GM21526 (cell line): ENCODE data around the gene MDGA2.
"Not testable (repeated sequence)": the region's sequence is repeated elsewhere in the genome, so short reads cannot be mapped to it uniquely, and the experiment has no call there.

ENCODE experiments used
- ATAC-seq: cut with Tn5 transposase; IDR thresholded peaks from one replicate; pipeline ENCODE4 v1.9.1; 2021; ENCODE audit warnings: moderate library complexity; ENCODE audit not compliant: unreplicated experiment, low FRiP score

The MDGA2 gene

DNA sequence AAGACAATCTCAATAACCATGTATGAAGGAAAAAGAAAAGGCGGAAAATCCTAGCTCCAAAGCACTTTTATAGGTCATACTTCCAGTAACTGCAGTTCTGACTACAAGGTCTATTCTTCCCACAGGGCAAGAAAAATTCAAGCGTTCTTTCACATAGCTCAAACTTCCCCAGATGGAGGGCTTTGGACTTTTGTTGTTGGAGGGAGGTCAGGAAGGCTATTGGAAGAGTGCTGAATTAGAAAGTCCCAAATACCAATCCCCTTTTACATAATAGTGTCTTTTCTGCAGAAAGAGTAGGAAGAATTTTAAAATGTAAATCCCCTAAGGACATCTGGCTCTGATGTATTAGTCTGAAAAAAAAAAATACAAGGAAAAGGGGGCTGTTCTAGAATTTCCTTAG, 309.4 kb downstream of the MDGA2 start:
- no peak for ATAC-seq

DNA sequence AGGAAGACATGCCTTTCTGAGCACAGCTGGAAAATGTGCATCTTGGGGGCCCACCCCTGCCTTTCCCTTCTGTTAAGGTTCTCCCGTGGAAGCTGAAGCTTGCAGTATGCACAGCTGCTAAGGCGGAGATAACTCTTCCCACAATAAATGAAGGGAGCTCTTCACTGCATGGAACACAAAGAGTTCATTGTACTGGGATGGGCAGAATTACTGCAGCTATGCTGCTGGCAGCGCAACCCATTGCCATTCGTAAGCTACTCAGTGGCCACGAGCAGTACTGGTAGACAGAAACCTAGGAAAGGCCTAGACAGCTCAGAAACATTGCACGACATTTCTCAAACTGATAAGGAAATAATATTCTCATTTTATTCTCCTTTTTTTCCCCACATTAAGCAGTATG, 310.2 kb downstream of the MDGA2 start:
- ATAC-seq = no peak

DNA sequence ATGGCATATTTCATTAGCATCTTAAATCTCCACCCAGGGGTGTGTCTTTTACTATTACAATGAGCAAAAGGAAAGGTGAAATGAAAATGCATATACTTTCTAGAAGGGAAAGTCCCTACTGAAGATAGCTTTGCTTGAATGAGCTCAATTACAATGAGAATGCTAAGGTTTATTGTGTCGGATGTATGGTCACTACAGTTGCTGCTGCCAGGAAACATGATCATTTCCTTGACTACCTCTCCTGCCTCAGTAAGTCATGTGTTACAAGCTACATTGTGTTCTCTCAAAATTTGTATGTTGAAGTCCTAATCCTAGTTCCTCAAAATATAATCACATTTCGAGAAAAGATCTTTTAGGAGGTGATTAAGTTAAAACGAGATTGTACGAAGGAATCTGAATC, 322.2 kb downstream of the MDGA2 start:
- no peak for ATAC-seq

DNA sequence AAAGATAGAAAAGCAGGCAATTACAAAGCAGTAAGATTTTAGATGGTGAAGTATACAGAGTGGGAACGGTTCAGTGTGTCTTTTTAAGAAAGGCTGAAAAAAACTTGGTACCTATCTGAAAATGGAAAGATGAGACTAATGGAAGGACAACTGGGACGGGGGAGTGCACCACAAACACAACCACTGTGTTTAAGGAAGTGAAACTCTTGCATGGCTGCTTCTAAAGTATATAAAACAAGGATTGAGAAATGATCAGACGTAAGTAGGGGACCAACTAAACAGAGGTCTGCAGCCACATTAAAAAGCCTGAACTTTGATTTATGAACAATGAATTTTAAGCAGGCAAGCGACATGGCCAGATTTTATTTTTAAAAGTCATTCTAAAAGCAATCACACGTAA, 328.6 kb downstream of the MDGA2 start:
- no peak for ATAC-seq

DNA sequence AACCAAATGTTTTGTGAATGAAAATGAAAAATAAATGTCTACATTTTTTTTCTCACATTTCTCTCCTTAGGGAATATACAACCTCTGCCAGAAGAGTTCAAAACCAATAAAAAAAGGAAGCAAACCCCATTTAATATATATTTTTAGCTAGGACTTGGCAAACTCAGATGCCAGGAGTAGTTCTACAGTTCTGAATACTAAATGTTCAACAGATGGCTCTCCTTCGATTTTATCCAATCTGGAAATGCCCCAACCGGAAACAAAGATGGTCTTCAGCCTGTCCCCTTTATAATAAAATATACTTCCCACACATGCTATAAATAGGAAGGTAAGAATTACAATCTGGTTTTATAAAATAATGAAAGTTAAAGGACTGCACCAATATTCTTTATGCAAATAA, 330.4 kb downstream of the MDGA2 start:
- ATAC-seq = no peak

DNA sequence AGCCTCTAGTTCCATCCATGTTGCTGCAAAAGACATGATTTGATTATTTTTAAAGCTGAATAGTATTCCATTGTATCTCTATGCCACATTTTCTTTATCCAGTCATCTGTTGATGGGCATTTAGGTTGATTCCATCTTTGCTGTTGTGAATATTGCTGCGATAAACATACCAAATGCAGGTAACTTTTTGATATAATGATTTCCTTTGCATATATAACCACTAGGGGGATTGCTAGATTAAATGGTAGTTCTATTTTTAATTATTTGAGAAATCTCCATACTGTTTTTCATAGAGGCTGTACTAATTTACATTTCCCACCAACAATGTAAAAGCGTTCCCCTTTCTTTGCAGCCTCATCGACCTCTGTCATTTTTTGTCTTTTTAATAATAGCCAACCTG, 342.5 kb downstream of the MDGA2 start:
- ATAC-seq = no peak

DNA sequence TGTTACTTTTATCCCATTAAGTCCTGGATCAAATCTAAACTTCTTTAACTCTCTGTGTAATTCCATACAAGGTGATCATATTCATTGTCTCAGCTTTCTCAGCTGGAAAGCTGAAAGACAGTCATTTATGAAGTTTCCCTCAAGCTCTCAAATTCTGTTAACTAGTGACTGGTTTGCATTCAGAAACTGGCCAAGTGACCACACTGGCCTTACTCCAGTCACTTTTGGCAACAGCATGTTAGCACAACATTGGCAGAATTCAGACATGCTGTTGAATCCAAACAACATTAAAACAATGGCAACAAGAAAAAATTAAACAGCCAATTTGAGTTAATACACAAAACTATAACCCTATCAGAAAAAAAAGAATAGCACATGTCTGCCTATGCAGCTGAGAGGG, 343.3 kb downstream of the MDGA2 start:
- ATAC-seq = no peak

DNA sequence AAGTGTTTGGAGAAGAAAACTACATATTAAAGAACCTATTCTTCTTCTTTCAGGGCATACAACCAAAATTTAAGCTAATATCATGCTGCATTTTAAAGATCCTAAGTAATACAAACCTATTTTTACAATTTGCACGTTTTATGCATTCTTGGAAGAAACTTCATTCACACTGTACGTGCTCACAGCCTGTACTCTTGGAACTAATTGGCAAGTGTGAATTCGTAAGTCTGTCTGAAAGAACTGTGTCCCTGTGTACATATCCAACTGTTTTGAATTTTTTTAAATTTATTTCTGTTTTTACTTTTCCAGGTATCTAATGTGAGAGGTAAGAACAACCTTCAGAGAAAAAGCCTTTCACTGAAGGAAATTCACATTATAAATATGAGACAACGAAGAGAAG, 347.0 kb downstream of the MDGA2 start:
- no peak for ATAC-seq

DNA sequence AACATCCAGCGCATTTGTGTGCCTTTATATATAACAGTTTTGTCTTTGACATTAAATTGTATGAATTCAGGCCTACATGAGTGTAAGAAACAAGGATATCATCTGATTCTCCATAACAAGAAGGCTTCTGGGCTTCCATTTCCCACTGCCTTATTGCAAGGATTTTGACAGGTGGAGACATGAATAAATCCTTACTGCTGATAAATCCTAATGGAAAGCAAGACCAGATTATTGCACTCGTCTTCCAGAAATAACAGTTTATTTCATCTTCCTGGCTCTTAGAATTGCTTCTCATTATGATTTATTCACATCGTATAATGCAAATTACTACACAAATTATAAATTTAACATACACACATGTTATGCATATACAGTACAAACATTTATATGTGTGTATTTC, 348.1 kb downstream of the MDGA2 start:
- ATAC-seq = no peak

DNA sequence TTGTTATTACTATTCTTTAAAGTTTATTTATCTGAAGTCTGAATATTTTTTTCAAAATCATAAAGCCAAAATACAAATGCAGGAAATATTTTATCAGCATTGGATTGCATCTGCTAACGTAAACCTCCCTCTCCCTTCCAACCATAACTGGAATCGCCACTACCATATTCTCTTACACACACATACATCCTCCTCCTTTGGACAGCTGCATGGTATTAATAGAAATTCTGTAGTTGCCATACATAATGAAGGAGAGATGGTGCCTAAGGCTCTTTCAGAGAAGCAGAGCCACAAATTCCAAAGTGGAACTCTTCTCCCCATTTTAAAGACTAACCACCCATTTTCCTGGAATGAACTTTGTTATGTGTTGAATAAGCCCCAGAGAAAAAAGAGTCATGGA, 352.7 kb downstream of the MDGA2 start:
- ATAC-seq = no peak

DNA sequence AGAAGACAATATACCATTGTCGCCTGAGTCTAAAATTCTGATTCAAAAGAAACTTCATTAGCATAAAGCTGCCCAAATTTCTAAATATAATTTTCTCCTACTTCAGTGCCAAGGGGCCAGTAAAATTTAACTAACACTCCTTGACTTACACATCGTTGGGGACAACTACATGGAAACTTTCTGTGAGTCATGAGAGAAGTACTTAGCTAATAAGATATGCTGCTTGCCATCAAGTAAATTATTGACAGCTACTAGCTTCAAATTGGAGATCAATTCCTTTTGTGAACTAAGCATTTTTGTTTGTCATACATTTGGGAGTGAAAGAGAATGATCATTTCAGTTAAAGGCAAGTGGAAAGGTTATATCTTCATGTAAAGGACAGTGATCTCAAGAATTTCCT, 373.3 kb downstream of the MDGA2 start:
- no peak for ATAC-seq

DNA sequence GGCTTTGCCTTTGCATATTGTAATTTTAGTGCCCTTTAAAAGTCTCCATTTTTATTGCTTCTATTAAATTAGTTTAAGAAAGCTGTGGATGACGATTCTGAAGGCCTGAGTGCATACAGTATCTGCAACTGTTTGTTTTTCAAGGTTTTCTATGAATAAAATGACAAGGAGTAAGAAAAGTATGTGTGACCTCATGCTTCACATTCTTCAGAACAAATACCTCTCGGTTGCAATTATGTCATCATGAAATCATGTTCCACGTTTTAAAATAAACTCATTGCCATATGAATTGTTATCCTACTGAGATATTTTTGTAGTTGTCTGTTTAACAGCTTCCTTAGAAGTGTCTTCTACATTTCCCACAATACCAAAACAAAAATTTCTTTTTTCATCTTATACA, 374.6 kb downstream of the MDGA2 start:
- no peak for ATAC-seq

DNA sequence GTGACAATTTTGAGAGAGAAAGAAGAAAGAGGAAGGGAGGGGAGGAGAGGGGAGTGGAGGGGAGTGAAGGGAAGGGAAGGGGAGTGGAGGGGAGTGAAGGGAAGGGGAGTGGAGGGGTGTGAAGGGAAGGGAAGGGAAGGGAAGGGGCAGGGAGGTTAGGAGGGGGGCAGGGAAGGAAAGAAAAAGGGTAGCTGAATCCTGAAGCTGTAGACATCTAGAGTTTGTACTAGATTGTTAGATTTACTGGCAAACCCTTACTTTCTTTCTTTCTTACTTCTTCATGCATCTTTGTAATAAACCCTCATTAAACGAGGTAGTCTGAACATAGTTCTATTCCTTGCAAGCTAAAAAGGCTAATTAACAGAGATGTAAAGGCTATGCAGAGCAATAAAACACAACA, 378.0 kb downstream of the MDGA2 start:
- no peak for ATAC-seq

DNA sequence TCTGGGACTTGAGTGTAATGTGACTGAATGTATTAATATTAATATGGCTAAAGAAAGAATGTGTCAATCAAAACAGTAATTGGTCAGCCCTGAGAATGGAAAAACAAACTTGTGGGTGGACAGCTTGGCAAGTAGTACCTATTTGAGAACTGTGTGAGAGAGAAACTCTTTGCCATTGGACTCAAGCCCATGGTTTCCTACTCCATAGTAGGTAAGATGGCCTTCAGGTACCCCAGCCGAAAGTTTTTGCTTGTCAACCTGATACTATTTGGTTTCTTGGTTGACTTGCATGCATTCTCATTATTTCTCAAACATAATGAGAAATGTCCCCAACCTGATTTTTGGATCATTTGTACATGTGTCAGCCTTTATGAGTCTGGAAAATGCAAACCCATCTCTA, 391.1 kb downstream of the MDGA2 start:
- ATAC-seq = no peak

DNA sequence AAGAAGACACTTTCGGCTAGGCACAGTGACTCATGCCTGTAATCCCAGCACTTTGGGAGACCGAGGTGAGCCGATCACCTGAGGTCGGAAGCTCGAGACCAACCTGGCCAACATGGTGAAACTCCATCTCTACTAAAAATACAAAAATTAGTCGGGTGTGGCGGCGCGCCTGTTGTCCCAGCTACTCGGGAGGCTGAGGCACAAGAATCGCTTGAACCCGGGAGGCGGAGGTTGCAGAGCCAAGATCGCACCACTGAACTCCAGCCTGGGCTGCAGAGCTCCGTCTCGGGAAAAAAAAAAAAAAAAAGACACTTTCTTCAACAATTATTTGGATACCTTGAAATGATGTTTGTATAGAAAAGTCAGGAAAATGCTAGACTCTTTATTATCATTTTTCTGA, 393.6 kb downstream of the MDGA2 start:
- not testable (repeated sequence) for ATAC-seq

DNA sequence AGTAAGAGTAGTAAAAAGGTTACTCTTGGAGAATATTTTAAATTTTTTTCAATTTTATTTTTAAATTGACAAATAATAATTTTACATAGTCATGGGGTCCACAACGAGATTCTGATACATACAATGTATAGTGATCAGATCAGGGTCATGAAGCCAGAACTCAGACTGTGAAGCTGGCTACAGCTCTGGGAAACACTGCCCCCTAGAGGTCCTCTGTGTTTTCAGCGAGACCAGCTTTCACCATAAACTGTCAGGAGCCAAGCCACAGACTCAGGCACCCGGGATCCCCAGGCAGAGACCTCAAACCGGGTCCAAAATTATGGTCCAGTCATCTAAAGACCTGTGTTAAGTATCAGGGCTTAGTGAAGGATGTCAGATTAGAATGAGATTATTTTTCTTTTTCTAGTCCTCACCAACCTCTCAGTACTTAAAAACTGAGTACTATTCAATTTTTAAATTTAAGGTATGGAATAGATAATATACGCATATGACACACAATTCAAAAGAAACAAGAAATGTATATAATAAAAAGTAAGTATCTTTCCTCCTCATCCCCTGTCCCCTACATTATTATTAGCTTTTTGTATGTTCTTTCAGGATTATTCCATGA, 397.1 kb downstream of the MDGA2 start:
- no peak for ATAC-seq

DNA sequence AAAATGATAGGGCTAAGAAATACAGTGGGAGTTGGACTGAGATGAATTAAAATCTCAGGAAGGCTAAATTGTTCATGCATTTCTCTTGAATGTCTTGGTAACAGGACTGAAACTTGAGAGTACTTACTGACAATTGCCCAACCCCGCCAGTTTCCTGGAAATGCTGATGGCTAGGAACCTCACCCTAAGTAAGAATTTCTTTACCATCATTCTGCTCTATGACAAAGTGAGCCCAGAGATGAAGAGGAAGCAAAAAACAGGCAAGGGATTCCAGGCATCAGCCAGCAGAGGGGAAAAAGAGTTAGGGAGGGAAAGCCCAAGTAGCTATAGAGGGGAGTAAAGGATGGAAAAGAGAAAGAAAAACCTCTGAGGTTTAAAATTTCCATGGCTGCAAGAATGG, 397.7 kb downstream of the MDGA2 start:
- no peak for ATAC-seq

DNA sequence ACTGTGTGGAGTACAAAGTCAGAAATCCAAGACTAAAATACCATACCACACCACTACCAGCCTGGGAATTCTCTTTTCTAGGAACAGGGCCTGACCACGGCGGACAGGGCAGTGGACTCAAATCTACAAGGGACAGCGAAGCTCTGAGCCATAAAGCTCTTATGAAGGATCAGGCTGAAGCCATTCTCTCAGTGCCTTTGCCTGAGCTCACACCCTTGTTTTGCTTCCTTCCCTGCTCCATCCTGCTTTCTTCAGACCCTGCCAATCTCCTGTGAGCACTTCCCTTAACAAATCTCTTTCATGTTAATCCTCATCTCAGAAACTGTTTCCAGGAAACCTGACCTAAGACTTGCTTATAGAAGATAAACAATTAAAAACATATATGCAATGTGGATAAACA, 398.5 kb downstream of the MDGA2 start:
- ATAC-seq = no peak

DNA sequence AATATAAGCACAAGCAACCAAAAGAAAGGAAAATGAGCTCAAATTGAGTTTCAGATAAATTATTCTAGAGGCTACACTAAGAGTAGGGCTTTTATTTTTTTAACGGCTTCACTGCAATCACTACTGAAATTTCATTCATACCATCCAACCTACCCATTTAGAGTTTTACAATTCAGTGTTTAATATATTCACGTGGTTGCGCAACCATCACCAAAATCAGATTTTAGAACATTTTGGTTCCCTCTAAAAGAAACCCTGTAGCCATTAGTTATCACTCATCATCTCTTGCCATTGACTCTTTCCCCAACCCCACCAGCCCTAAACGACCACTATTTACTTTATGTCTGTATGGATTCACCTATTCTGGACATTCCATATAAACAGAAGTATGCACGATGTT, 401.5 kb downstream of the MDGA2 start:
- ATAC-seq = no peak

DNA sequence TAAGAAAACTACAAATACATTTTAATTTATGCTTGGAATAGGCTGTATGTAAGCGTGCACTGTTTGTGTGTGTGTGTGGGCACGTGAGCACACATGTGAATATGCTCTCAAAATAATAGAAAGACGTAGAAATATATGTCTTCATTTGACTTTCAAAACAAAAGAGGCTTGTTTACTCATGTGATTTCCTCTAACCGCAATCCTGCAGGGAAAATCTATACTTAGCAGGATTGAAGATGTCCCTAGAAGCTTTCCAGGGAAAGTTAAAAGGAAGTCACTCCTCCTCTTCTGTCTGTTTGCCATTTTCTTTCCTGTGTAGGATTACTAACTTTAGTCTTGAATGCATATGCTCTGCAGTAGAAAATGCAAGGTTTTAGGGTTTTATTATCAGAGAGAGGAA, 404.7 kb downstream of the MDGA2 start:
- no peak for ATAC-seq

DNA sequence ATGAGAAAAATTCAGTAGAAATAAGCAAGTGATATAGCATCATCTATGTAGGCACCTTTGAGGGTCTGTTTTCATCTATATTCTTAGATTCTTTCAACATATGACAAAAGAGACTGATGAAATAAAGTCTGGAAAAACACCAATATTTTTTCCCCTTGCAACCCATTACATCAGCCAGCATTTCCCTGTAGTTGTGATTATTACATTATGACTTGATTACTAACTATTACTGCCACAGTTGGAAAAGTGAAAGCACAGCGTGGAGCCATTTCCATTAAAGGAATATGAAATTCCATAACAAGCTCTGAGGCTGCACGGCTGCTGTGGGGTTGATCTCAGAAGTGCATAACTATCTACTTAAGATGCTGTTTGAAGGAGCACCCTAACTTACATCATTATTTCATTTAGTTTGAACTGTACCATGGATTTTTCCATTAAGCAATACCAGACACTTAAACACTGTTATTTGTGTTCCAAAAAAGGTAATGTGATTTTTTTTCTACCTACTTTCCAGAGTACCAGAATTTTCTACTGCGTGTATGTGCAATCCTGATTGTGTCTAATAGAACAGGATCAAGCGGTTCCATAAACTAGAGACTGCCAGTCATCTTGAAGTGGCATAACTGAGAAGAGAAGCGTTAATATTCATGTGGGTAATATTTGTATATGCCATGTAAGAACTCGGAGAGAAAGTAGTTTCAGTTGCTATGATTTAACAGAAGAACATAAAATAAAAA, 405.5 kb downstream of the MDGA2 start:
- ATAC-seq = no peak

DNA sequence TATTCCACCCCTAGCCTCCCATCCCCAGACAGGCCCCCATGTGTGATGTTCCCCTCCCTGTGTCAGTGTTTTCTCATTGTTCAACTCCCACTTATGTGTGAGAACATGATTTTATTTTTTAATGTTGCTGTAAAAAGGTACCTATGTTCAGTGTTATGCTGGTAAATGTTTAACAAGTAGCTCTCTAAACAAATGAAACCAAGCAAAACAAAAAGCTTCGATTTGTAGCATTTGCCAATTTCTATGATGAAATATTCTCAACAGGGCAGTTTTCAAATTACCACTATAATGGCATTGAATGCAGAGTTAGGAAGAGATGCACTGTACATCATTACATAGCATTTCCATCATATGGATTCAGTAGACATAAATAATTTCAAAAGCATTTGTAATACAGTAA, 410.6 kb downstream of the MDGA2 start:
- no peak for ATAC-seq

DNA sequence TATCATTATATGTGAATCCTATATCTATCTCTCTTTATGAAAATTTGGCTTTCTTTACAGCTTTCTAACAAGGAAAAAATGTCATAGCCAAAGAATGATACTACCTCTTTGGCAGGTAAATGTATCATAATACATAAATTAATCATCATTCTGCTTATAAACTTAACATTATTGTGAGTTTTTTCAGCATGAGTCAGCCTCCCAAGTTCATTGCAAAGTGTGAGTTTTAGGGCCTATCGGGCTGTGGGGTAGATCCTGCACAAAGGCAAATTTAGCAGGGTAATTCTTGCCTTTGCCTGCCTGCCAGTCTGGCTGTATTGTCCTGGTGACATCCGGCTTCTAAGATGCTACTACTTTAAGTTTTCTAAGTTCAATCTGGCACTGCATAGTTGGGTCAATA, 412.6 kb downstream of the MDGA2 start:
- ATAC-seq = no peak
